NB4 (cell line): ENCODE results near the gene MAOB.

Source experiments
- MYC ChIP-seq: IDR thresholded peaks from 2 replicates; pipeline ENCODE4 v1.6.1; 2011; ENCODE audit warnings: low read depth, low read length
- POLR2A ChIP-seq: IDR thresholded peaks from 2 replicates; pipeline ENCODE4 v1.6.1; 2011; ENCODE audit warnings: mild to moderate bottlenecking; ENCODE audit not compliant: insufficient read length; ENCODE audit errors: extremely low read depth
- TF ChIP-seq, protein P1 (sequence below): IDR thresholded peaks from one replicate; pipeline ENCODE4 v1.5.1; 2012; ENCODE audit warnings: low read depth, low read length
- TF ChIP-seq, protein P2 (sequence below): IDR thresholded peaks from 2 replicates; pipeline ENCODE4 v1.6.1; 2011; ENCODE audit warnings: low read depth, low read length

DNA sequence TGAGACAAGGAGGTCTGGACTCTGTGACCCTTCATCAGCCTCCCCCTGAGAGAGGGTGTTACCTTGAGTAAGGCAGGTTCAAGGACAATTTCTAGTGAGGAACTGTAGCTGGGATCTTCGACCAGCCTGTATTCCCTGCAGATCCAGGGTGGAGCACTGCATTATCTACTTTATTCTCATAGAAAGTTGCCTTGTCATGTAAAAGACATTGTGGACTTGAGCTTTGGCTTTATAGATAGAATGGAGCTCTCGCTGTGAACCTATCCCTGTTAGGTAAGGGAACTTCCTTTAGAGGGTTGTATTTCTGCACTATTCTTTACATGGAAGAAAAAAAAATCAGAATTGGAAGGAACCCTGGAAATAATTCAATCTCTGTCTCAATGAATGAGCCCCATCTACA, 134.8 kb downstream of the MAOB start:
- TF ChIP-seq, protein P1, sequence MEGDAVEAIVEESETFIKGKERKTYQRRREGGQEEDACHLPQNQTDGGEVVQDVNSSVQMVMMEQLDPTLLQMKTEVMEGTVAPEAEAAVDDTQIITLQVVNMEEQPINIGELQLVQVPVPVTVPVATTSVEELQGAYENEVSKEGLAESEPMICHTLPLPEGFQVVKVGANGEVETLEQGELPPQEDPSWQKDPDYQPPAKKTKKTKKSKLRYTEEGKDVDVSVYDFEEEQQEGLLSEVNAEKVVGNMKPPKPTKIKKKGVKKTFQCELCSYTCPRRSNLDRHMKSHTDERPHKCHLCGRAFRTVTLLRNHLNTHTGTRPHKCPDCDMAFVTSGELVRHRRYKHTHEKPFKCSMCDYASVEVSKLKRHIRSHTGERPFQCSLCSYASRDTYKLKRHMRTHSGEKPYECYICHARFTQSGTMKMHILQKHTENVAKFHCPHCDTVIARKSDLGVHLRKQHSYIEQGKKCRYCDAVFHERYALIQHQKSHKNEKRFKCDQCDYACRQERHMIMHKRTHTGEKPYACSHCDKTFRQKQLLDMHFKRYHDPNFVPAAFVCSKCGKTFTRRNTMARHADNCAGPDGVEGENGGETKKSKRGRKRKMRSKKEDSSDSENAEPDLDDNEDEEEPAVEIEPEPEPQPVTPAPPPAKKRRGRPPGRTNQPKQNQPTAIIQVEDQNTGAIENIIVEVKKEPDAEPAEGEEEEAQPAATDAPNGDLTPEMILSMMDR, result no peak
- TF ChIP-seq POLR2A (no peak), MYC (no peak)
- TF ChIP-seq, protein P2, sequence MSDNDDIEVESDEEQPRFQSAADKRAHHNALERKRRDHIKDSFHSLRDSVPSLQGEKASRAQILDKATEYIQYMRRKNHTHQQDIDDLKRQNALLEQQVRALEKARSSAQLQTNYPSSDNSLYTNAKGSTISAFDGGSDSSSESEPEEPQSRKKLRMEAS, result no peak
